Lower leg skin (tissue), 4 donors: ENCODE measurements around the gene SPINDOC. TPM values are rescaled to one million over a fixed set of nuclear protein-coding genes. Genes with fewer than 3 reads are reported as not detected.

ENCODE experiments used
- DNase-seq, 2 donors: peaks; one replicate each; pipeline ENCODE4 v3.0.0-alpha.2; 2019; ENCODE audit warnings: low spot score in 2 of 2
- H3K4me3 ChIP-seq: fragments of 200-600 bp; sonication (generic); 2 replicates; pipeline ENCODE4 v1.5.1; 2017; ENCODE audit warnings: mild to moderate bottlenecking, low read depth; ENCODE audit not compliant: poor library complexity, severe bottlenecking
- CTCF ChIP-seq, 3 donors: fragments of 450-650 bp; IDR thresholded peaks; one replicate each; pipeline ENCODE4 v1.5.1; 2016; ENCODE audit warnings: antibody characterized with exemption in 3 of 3, mild to moderate bottlenecking in 3 of 3, moderate library complexity in 2 of 3
- POLR2A ChIP-seq, 2 donors: fragments of 450-650 bp; IDR thresholded peaks; one replicate each; pipeline ENCODE4 v1.6.1; 2016 to 2017; ENCODE audit warnings: antibody characterized with exemption in 2 of 2, mild to moderate bottlenecking in 1 of 2, moderate library complexity in 1 of 2
- WGBS, 2 donors: methylation state at CpG; one replicate each; pipeline ENCODE4 v1.1.5; 2018; 5-methylcytosine and 5-hydroxymethylcytosine counted together
- intact Hi-C: fragments of 100-400 bp; cut with DNase I; formaldehyde crosslinking; loops from one replicate; pipeline ENCODE4 v1.15.0; 2023; ENCODE audit warnings: low total_unique reads
- total RNA-seq, 4 donors: library from RNA; depleted of rRNA; stranded (reverse); fragments of >200 nt; gene quantifications; one replicate each; pipeline ENCODE4 v1.1.0, GENCODE V29; 2016

The SPINDOC gene
- total RNA-seq, 4 donors from 2014 or later, result 5.1 to 8.3 (median 6.0) TPM

GRCh38 chr11:63837027-63837688, 23.9 kb downstream of the SPINDOC start:
- intact Hi-C loops, result loop anchor here (2.0 kb wide), 1 partner anchor 108 kb away; no protein-coding TSS in a partner anchor
- peak; percentile 83 to 96 for DNase-seq
- no peak overlapping the region for H3K4me3 ChIP-seq
- 12 to 15% methylated on average over 5 of the region's 5 CpGs for WGBS, 2 donors
- TF ChIP-seq POLR2A (IDR thresholded peaks at IDR 0.05), result no peak
- peak in 1 of 3 donors; percentile 68 for TF ChIP-seq CTCF (IDR thresholded peaks at IDR 0.05)

- DNase-seq, result no peak
- 32 to 44% methylated on average over 5 of the region's 5 CpGs for WGBS, 2 donors
- no peak for TF ChIP-seq CTCF (IDR thresholded peaks at IDR 0.05)
- TF ChIP-seq POLR2A (IDR thresholded peaks at IDR 0.05), result no peak
- H3K4me3 ChIP-seq, result no peak overlapping the region
- intact Hi-C loops, result loop anchor here (2.0 kb wide), 1 partner anchor 107 kb away; no protein-coding TSS in a partner anchor
These were observed 24.5 kb downstream of the SPINDOC start for GRCh38 chr11:63837739-63838138.

GRCh38 chr11:63838150-63838677, 25.0 kb downstream of the SPINDOC start:
- no peak for DNase-seq
- 9 to 22% methylated on average over 18 of the region's 18 CpGs for WGBS, 2 donors
- TF ChIP-seq CTCF (IDR thresholded peaks at IDR 0.05) (no peak), POLR2A (IDR thresholded peaks at IDR 0.05) (no peak)
- H3K4me3 ChIP-seq, result no peak overlapping the region
- intact Hi-C loops, result no loop called here

GRCh38 chr11:63838678-63839507, 25.6 kb downstream of the SPINDOC start, which contains the start of gene MARK2:
MARK2 (plus strand) TSS chr11:63839110; CDS start chr11:63839507, 397 bp downstream.
- TF ChIP-seq POLR2A (IDR thresholded peaks at IDR 0.05), result no peak
- no peak for TF ChIP-seq CTCF (IDR thresholded peaks at IDR 0.05)

GRCh38 chr11:63839508-63840355, 26.5 kb downstream of the SPINDOC start:
- WGBS, 2 donors, result 1% methylated on average over 39 of the region's 40 CpGs
- intact Hi-C loops, result no loop called here
- TF ChIP-seq POLR2A (IDR thresholded peaks at IDR 0.05) (no peak), CTCF (IDR thresholded peaks at IDR 0.05) (no peak)

More at GRCh38 chr11:63838678-63839507, 25.6 kb downstream of the SPINDOC start, which contains the start of gene MARK2:
- intact Hi-C loops, result no loop called here
- 1% methylated on average over 47 to 56 of the region's 100 CpGs for WGBS, 2 donors
- peak within 1 kb of the TSS; percentile 76 for H3K4me3 ChIP-seq
- DNase-seq, result peak; percentile 98 to 100

More at GRCh38 chr11:63839508-63840355, 26.5 kb downstream of the SPINDOC start:
- peak overlapping the region; percentile 76 for H3K4me3 ChIP-seq
- DNase-seq, result peak in 1 of 2 donors; percentile 37
